Astrocyte (in vitro differentiated cells and primary cell): Measurements from ENCODE around the gene BARX1. TPM values are rescaled to one million over a fixed set of nuclear protein-coding genes. Genes with fewer than 3 reads are reported as not detected.
"Not testable (repeated sequence)": the region's sequence is repeated elsewhere in the genome, so short reads cannot be mapped to it uniquely, and the experiment has no call there.

Experiments used
- DNase-seq: peaks from one replicate; pipeline ENCODE4 v3.0.0-alpha.2; 2010; ENCODE audit warnings: low read depth
- FAIRE-seq: peaks from 2 replicates; lab custom pipeline; 2011; peaks lifted over from hg19 to GRCh38; lab: Jason Lieb, UNC
- H2AFZ ChIP-seq: 2 replicates; pipeline ENCODE4 v1.6.0; 2012; ENCODE audit warnings: low read depth, low read length, inconsistent platforms
- H3K27ac ChIP-seq: 2 replicates; pipeline ENCODE4 v1.5.1; 2011; ENCODE audit warnings: low read depth, low read length, inconsistent platforms
- H3K27me3 ChIP-seq: 2 replicates; pipeline ENCODE4 v1.6.0; 2011; ENCODE audit warnings: low read length, inconsistent platforms; ENCODE audit not compliant: insufficient read depth
- H3K36me3 ChIP-seq: 2 replicates; pipeline ENCODE4 v1.5.1; 2011; ENCODE audit warnings: low read length, inconsistent platforms; ENCODE audit not compliant: insufficient read depth
- H3K4me1 ChIP-seq: 2 replicates; pipeline ENCODE4 v1.5.1; 2011; ENCODE audit warnings: low read length, inconsistent platforms; ENCODE audit not compliant: insufficient read depth
- H3K4me2 ChIP-seq: 2 replicates; pipeline ENCODE4 v1.6.0; 2012; ENCODE audit warnings: low read length, inconsistent platforms
- H3K4me3 ChIP-seq: 2 replicates; pipeline ENCODE4 v1.5.1; 2011; ENCODE audit warnings: low read depth, mild to moderate bottlenecking, low read length, inconsistent platforms; ENCODE audit not compliant: insufficient read depth
- H3K79me2 ChIP-seq: 2 replicates; pipeline ENCODE4 v1.6.0; 2012; ENCODE audit warnings: mild to moderate bottlenecking, low read length, inconsistent platforms; ENCODE audit not compliant: insufficient read depth
- H3K9ac ChIP-seq: 2 replicates; pipeline ENCODE4 v1.6.0; 2012; ENCODE audit warnings: mild to moderate bottlenecking, low read length, inconsistent platforms
- H3K9me3 ChIP-seq: 2 replicates; pipeline ENCODE4 v1.5.1; 2012; ENCODE audit warnings: low read depth, mild to moderate bottlenecking, low read length, inconsistent platforms; ENCODE audit not compliant: insufficient read depth
- H4K20me1 ChIP-seq: 2 replicates; pipeline ENCODE4 v1.6.0; 2012; ENCODE audit warnings: low read length, inconsistent platforms; ENCODE audit not compliant: insufficient read depth
- H3K27ac Mint-ChIP-seq: one replicate; pipeline ENCODE4 v1.8.0; 2021; ENCODE audit warnings: mild to moderate bottlenecking, mixed read lengths; ENCODE audit not compliant: unreplicated experiment
- H3K27me3 Mint-ChIP-seq: one replicate; pipeline ENCODE4 v1.8.0; 2021; ENCODE audit warnings: low read depth, mixed read lengths; ENCODE audit not compliant: unreplicated experiment
- H3K36me3 Mint-ChIP-seq: one replicate; pipeline ENCODE4 v1.8.0; 2021; ENCODE audit warnings: low read depth, mixed read lengths; ENCODE audit not compliant: unreplicated experiment
- H3K4me1 Mint-ChIP-seq: one replicate; pipeline ENCODE4 v1.8.0; 2021; ENCODE audit warnings: low read depth, mixed read lengths; ENCODE audit not compliant: unreplicated experiment
- H3K4me3 Mint-ChIP-seq: one replicate; pipeline ENCODE4 v1.8.0; 2021; ENCODE audit warnings: mild to moderate bottlenecking, moderate library complexity, mixed read lengths; ENCODE audit not compliant: unreplicated experiment
- H3K9me3 Mint-ChIP-seq: one replicate; pipeline ENCODE4 v1.8.0; 2021; ENCODE audit warnings: mild to moderate bottlenecking, mixed read lengths; ENCODE audit not compliant: unreplicated experiment
- EZH2 ChIP-seq: IDR thresholded peaks from 2 replicates; pipeline ENCODE4 v1.6.1; 2012; ENCODE audit warnings: mild to moderate bottlenecking, low read length, inconsistent platforms; ENCODE audit not compliant: insufficient read depth
- total RNA-seq: library from RNA; stranded (reverse); gene quantifications from 2 replicates; pipeline ENCODE4 v1.2.1, GENCODE V29; 2021
- TF ChIP-seq, protein P1 (sequence below): IDR thresholded peaks from 2 replicates; pipeline ENCODE4 v1.5.1; 2011; ENCODE audit warnings: low read depth, mild to moderate bottlenecking, inconsistent platforms, low read length, moderate library complexity; ENCODE audit not compliant: insufficient read depth

Gene BARX1
- total RNA-seq, 1 donor from 2014 or later = 0.73 TPM

DNA sequence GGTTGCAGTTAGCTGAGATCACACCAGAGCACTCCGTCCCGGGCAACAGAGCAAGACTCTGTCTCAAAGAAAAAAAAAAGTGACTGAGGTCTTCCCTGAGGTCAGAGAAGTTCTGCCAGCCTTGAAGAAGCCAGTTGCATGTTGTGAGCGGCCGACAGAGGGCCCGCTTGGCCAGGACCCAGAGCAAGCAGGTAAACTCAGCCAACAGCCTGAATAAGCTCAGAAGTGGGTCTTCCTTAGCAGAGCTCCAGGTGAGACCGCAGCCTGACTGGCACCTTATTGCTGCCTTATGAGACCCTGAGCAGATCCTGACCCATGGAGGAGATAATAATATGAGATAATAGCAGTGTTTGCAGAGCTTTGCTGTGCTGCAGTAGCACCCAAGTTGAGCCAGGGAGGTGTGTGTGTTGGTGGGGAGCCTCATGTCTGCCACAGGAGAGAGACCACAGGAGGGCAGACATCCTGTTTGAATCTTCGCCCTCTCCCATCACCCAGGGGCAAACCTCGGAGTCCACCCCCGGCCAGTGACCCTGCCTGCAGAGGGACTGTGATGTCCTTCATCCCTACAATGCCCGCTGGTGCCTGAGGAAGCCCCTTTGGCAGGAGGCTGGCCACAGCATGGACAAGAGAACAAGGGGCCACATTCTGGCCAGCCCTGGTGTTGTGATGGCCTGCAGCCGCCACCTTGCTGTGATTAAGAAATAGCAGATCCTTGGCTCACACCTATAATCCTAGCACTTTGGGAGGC, 10.8 kb upstream of the BARX1 start:
- H3K27me3 Mint-ChIP-seq = peaks cover 31% of the 10 kb centered on the region
- TF ChIP-seq, protein P1, sequence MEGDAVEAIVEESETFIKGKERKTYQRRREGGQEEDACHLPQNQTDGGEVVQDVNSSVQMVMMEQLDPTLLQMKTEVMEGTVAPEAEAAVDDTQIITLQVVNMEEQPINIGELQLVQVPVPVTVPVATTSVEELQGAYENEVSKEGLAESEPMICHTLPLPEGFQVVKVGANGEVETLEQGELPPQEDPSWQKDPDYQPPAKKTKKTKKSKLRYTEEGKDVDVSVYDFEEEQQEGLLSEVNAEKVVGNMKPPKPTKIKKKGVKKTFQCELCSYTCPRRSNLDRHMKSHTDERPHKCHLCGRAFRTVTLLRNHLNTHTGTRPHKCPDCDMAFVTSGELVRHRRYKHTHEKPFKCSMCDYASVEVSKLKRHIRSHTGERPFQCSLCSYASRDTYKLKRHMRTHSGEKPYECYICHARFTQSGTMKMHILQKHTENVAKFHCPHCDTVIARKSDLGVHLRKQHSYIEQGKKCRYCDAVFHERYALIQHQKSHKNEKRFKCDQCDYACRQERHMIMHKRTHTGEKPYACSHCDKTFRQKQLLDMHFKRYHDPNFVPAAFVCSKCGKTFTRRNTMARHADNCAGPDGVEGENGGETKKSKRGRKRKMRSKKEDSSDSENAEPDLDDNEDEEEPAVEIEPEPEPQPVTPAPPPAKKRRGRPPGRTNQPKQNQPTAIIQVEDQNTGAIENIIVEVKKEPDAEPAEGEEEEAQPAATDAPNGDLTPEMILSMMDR = no peak
- no peak for TF ChIP-seq EZH2
- H3K36me3 Mint-ChIP-seq = no peaks in the 10 kb centered on the region

DNA sequence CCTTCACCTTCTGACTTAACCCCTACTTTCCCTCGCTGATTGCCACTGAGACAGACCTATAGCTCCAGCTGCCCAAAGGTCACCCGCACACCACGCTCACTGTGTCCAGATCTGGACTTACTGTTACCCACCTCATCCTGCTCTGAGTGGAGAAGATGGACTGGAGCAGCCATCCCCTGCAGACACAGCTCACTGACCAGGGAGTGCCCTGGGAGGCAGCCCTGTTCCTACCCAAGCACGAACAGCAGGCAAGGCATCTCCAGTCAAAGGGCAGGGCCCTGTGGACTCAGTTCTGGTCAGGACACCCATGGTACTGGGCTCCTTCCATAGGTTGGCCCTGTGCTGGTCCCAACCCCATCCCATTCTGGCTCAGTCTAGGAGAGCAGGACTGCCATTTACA, 9.5 kb upstream of the BARX1 start:
- H4K20me1 ChIP-seq = peaks cover 6% of the 10 kb centered on the region
- no peak for TF ChIP-seq EZH2
- TF ChIP-seq, protein P1 = no peak
- Mint-ChIP-seq H3K4me3 (no peak overlapping the region), H3K36me3 (no peaks in the 10 kb centered on the region), H3K27ac (no peak overlapping the region), H3K4me1 (peaks cover 6% of the 10 kb centered on the region), H3K27me3 (peaks cover 41% of the 10 kb centered on the region), H3K9me3 (no peaks in the 10 kb centered on the region)
- H2AFZ ChIP-seq = no peak overlapping the region
- H3K9ac ChIP-seq = no peak overlapping the region
- H3K4me1 ChIP-seq = no peaks in the 10 kb centered on the region
- no peak overlapping the region for H3K4me2 ChIP-seq
- no peak for FAIRE-seq
- no peak overlapping the region for H3K27ac ChIP-seq
- no peak overlapping the region for H3K4me3 ChIP-seq
- DNase-seq = no peak
- peaks cover 25% of the 10 kb centered on the region for H3K27me3 ChIP-seq
- no peaks in the 10 kb centered on the region for H3K79me2 ChIP-seq
- H3K36me3 ChIP-seq = no peaks in the 10 kb centered on the region
- no peaks in the 10 kb centered on the region for H3K9me3 ChIP-seq

More for the DNA sequence above, 10.8 kb upstream of the BARX1 start:
- peaks cover 12% of the 10 kb centered on the region for H3K27me3 ChIP-seq
- Mint-ChIP-seq H3K4me1 (peaks cover 6% of the 10 kb centered on the region), H3K4me3 (no peak overlapping the region), H3K9me3 (peaks cover 6% of the 10 kb centered on the region), H3K27ac (no peak overlapping the region)
- H3K27ac ChIP-seq = no peak overlapping the region
- H3K79me2 ChIP-seq = no peaks in the 10 kb centered on the region
- peaks cover 2% of the 10 kb centered on the region for H4K20me1 ChIP-seq
- no peak overlapping the region for H2AFZ ChIP-seq
- FAIRE-seq (no peak), DNase-seq (no peak)
- no peak overlapping the region for H3K9ac ChIP-seq
- H3K36me3 ChIP-seq = no peaks in the 10 kb centered on the region
- no peaks in the 10 kb centered on the region for H3K4me1 ChIP-seq
- no peak overlapping the region for H3K4me3 ChIP-seq
- H3K9me3 ChIP-seq = no peaks in the 10 kb centered on the region
- no peak overlapping the region for H3K4me2 ChIP-seq

DNA sequence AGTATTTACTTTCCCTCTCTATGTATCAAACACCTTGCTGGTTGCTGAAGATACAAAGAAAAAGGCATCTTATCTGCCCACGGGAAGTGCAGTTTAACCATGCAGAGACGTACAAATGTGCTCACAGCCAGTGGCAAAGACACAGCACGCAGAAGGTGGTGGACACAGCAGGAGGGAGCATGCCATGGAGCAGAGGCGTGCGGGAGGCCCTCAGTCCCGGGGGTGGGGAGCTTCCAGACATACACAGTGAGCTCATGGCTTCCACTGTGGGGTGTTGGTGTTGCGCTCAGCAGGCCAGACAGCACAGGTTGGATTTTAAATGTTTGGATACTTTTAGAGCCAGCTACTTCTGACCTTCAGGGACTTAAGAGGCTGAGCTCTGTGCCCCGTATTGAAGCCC, 8.8 kb upstream of the BARX1 start:
- Histone ChIP-seq H3K79me2 (no peaks in the 10 kb centered on the region), H3K27me3 (peaks cover 32% of the 10 kb centered on the region), H4K20me1 (peaks cover 12% of the 10 kb centered on the region), H3K27ac (no peak overlapping the region), H3K4me1 (no peaks in the 10 kb centered on the region), H3K9ac (no peak overlapping the region), H3K4me3 (no peak overlapping the region), H3K9me3 (no peaks in the 10 kb centered on the region), H3K36me3 (no peaks in the 10 kb centered on the region), H3K4me2 (no peak overlapping the region), H2AFZ (no peak overlapping the region)
- H3K9me3 Mint-ChIP-seq = no peaks in the 10 kb centered on the region
- H3K36me3 Mint-ChIP-seq = no peaks in the 10 kb centered on the region
- H3K27ac Mint-ChIP-seq = no peak overlapping the region
- TF ChIP-seq, protein P1 = no peak
- TF ChIP-seq EZH2 = no peak
- DNase-seq (no peak), FAIRE-seq (no peak)
- H3K4me1 Mint-ChIP-seq = peaks cover 6% of the 10 kb centered on the region
- H3K4me3 Mint-ChIP-seq = no peak overlapping the region
- H3K27me3 Mint-ChIP-seq = peaks cover 46% of the 10 kb centered on the region

DNA sequence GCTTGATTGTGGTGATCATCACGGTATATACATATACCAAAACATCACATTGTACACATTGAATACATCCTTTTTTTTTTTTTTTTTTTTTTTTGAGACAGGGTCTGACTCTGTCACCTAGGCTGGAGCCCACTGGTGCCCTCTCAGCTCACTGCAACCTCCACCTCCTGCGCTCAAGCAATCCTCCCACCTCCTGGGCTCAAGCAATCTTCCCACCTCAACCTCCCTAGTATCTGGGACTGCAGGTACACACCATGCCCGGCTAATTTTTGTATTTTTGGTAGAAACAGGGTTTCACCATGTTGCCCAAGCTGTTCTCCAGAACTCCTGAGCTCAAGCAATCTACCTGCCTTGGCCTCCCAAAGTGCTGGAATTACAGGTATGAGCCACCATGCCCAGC, 8.3 kb upstream of the BARX1 start:
- peak overlapping the region; percentile 7 for H3K27ac Mint-ChIP-seq
- H3K4me3 Mint-ChIP-seq, H3K79me2 ChIP-seq, H3K9me3 Mint-ChIP-seq, H3K4me1 Mint-ChIP-seq, H3K9ac ChIP-seq, H3K36me3 Mint-ChIP-seq, H3K36me3 ChIP-seq, H3K27ac ChIP-seq, H3K4me1 ChIP-seq, DNase-seq, H3K9me3 ChIP-seq, FAIRE-seq, H3K4me3 ChIP-seq: not testable (repeated sequence)
- peak overlapping the region; percentile 60 for H3K4me2 ChIP-seq
- H3K27me3 Mint-ChIP-seq = peaks cover 50% of the 10 kb centered on the region
- peak overlapping the region; percentile 27 for H2AFZ ChIP-seq
- H3K27me3 ChIP-seq = peaks cover 36% of the 10 kb centered on the region
- peaks cover 15% of the 10 kb centered on the region for H4K20me1 ChIP-seq
